Measurements from ENCODE around the gene HPGDS. TPM values are rescaled to one million over a fixed set of nuclear protein-coding genes. Genes with fewer than 3 reads are reported as not detected.
"Not testable (repeated sequence)": the region's sequence is repeated elsewhere in the genome, so short reads cannot be mapped to it uniquely, and the experiment has no call there.

The HPGDS gene
- polyA plus RNA-seq, 1 donor (not counting 4 experiments of a cell fraction or from before 2014, with no cell fraction given), result not detected

DNA sequence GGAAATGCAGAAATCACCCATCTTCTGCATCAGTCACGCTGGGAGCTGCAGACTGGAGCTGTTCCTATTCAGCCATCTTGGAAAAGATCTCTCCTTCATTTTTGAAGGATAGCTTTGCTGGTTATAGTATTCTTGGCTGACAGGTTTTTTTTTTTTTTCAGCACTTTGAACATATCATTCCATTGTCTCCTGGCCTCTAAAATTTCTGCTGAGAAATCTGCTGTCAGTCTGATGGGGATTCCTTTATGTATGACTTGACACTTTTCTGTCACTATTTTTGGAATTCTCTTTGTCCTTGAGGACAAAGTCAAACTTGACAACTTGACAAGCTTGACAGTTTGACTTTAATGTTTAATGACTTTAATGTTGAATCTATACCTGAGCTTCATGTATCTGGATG lies 16.8 kb downstream of the HPGDS start:
- H4K20me1 ChIP-seq (ENCODE audit: control insufficient read depth, extremely low read depth, insufficient read depth, low read length), result no peaks in the 10 kb centered on the region
- no peaks in the 10 kb centered on the region for H3K36me3 ChIP-seq (ENCODE audit: control insufficient read depth in 2 of 2, extremely low read depth in 1 of 2, insufficient read depth in 2 of 2, low read length in 2 of 2)
- H3K4me1 ChIP-seq (ENCODE audit: control insufficient read depth, extremely low read depth, insufficient read depth, low read length), result no peaks in the 10 kb centered on the region
- dilution Hi-C loops (cut with MboI; ENCODE audit: extremely low pct_ligation_motif_present, low sequenced_read_pairs), result no loop called here
- H3K27me3 ChIP-seq (ENCODE audit: control insufficient read depth, extremely low read depth, insufficient read depth, low read length), result no peaks in the 10 kb centered on the region
- no peak overlapping the region for H3K27ac ChIP-seq (ENCODE audit: control insufficient read depth, insufficient read depth, low read length)
- no peaks in the 10 kb centered on the region for H3K79me2 ChIP-seq (ENCODE audit: control insufficient read depth, insufficient read depth, low read length)
- FAIRE-seq (no peak), DNase-seq (ENCODE audit: low read depth, low spot score) (no peak)
- H2AFZ ChIP-seq (ENCODE audit: control insufficient read depth, low read length), result no peak overlapping the region
- H3K9ac ChIP-seq (ENCODE audit: control insufficient read depth, extremely low read depth, insufficient read depth, low read length), result no peak overlapping the region
- no peak overlapping the region for H3K4me2 ChIP-seq (ENCODE audit: control insufficient read depth, extremely low read depth, insufficient read depth, low read depth, low read length)
- H3K4me3 ChIP-seq (ENCODE audit: control insufficient read depth in 2 of 3, extremely low read depth in 1 of 3, insufficient read depth in 2 of 3, low read depth in 1 of 3, low read length in 3 of 3), result no peak overlapping the region
- no peaks in the 10 kb centered on the region for H3K9me3 ChIP-seq (ENCODE audit: control insufficient read depth, low read depth, low read length)
- no peaks in the 10 kb centered on the region for H3K9me1 ChIP-seq (ENCODE audit: control insufficient read depth, extremely low read depth, insufficient read depth, low read length)
- TF ChIP-seq, protein P1, sequence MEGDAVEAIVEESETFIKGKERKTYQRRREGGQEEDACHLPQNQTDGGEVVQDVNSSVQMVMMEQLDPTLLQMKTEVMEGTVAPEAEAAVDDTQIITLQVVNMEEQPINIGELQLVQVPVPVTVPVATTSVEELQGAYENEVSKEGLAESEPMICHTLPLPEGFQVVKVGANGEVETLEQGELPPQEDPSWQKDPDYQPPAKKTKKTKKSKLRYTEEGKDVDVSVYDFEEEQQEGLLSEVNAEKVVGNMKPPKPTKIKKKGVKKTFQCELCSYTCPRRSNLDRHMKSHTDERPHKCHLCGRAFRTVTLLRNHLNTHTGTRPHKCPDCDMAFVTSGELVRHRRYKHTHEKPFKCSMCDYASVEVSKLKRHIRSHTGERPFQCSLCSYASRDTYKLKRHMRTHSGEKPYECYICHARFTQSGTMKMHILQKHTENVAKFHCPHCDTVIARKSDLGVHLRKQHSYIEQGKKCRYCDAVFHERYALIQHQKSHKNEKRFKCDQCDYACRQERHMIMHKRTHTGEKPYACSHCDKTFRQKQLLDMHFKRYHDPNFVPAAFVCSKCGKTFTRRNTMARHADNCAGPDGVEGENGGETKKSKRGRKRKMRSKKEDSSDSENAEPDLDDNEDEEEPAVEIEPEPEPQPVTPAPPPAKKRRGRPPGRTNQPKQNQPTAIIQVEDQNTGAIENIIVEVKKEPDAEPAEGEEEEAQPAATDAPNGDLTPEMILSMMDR (optimal IDR thresholded peaks at IDR 0.05 in 1 of 3, IDR thresholded peaks at IDR 0.05 in 1 of 3, conservative IDR thresholded peaks at IDR 0.05 in 1 of 3; ENCODE audit: extremely low read depth in 1 of 3, insufficient read depth in 2 of 3, low read length in 3 of 3), result no peak
- TF ChIP-seq EZH2 (IDR thresholded peaks at IDR 0.05; ENCODE audit: low read length), result no peak

DNA sequence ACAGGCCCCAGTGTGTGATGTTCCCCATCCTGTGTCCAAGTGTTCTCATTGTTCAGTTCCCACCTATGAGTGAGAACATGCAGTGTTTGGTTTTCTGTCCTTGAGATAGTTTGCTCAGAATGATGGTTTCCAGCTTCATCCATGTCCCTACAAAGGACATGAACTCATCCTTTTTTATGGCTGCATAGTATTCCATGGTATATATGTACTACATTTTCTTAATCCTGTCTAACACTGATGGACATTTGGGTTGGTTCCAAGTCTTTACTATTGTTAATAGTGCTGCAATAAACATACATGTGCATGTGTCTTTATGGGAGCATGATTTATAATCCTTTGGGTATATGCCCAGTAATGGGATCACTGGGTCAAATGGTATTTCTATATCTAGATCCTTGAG lies 22.7 kb downstream of the HPGDS start:
- H4K20me1 ChIP-seq (ENCODE audit: control insufficient read depth, extremely low read depth, insufficient read depth, low read length); H3K4me3 ChIP-seq (ENCODE audit: control insufficient read depth in 2 of 3, extremely low read depth in 1 of 3, insufficient read depth in 2 of 3, low read depth in 1 of 3, low read length in 3 of 3); H3K9me3 ChIP-seq (ENCODE audit: control insufficient read depth, low read depth, low read length); H3K27ac ChIP-seq (ENCODE audit: control insufficient read depth, insufficient read depth, low read length); H3K79me2 ChIP-seq (ENCODE audit: control insufficient read depth, insufficient read depth, low read length); dilution Hi-C loops (cut with MboI; ENCODE audit: extremely low pct_ligation_motif_present, low sequenced_read_pairs); H3K36me3 ChIP-seq (ENCODE audit: control insufficient read depth in 2 of 2, extremely low read depth in 1 of 2, insufficient read depth in 2 of 2, low read length in 2 of 2); H3K4me2 ChIP-seq (ENCODE audit: control insufficient read depth, extremely low read depth, insufficient read depth, low read depth, low read length); FAIRE-seq; H3K4me1 ChIP-seq (ENCODE audit: control insufficient read depth, extremely low read depth, insufficient read depth, low read length); H3K27me3 ChIP-seq (ENCODE audit: control insufficient read depth, extremely low read depth, insufficient read depth, low read length); DNase-seq (ENCODE audit: low read depth, low spot score); H3K9ac ChIP-seq (ENCODE audit: control insufficient read depth, extremely low read depth, insufficient read depth, low read length); H2AFZ ChIP-seq (ENCODE audit: control insufficient read depth, low read length); H3K9me1 ChIP-seq (ENCODE audit: control insufficient read depth, extremely low read depth, insufficient read depth, low read length): not testable (repeated sequence)

DNA sequence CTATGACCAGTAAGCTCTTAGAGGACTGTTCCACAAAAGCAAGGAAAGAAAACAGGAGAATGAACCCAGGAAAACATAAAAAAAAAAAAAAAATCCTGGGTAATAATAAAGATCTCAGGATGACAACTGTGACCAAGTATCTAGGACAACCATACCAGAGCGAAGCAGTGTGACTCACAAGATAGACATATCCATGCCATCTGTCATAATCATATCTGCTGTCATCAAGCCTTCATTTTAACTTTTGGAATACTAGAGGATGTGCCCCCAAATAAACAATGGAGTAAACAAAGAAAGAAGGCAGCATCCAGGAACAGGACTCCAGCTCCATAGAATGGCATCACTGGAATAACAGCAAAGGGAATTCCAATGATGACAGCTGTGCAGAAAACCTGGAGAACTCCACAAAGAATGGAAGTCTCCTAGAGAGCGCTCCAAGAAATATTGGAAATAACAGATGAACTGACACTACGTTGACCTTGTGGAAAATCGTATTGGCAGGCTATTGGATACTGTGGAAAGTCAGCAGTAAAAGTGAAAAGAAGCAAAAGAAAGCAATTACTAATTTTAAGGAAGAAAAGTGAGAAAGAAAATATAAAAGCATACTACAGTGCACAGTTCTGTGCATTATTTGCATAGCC lies 35.3 kb downstream of the HPGDS start:
- Histone ChIP-seq H3K9me1 (ENCODE audit: control insufficient read depth, extremely low read depth, insufficient read depth, low read length) (no peaks in the 10 kb centered on the region), H3K36me3 (ENCODE audit: control insufficient read depth in 2 of 2, extremely low read depth in 1 of 2, insufficient read depth in 2 of 2, low read length in 2 of 2) (no peaks in the 10 kb centered on the region), H3K27ac (ENCODE audit: control insufficient read depth, insufficient read depth, low read length) (no peak overlapping the region), H2AFZ (ENCODE audit: control insufficient read depth, low read length) (no peak overlapping the region), H3K27me3 (ENCODE audit: control insufficient read depth, extremely low read depth, insufficient read depth, low read length) (no peaks in the 10 kb centered on the region), H3K4me3 (ENCODE audit: control insufficient read depth in 2 of 3, extremely low read depth in 1 of 3, insufficient read depth in 2 of 3, low read depth in 1 of 3, low read length in 3 of 3) (no peak overlapping the region), H4K20me1 (ENCODE audit: control insufficient read depth, extremely low read depth, insufficient read depth, low read length) (no peaks in the 10 kb centered on the region), H3K4me1 (ENCODE audit: control insufficient read depth, extremely low read depth, insufficient read depth, low read length) (no peaks in the 10 kb centered on the region), H3K4me2 (ENCODE audit: control insufficient read depth, extremely low read depth, insufficient read depth, low read depth, low read length) (no peak overlapping the region), H3K9me3 (ENCODE audit: control insufficient read depth, low read depth, low read length) (no peaks in the 10 kb centered on the region), H3K79me2 (ENCODE audit: control insufficient read depth, insufficient read depth, low read length) (no peaks in the 10 kb centered on the region), H3K9ac (ENCODE audit: control insufficient read depth, extremely low read depth, insufficient read depth, low read length) (no peak overlapping the region)
- no peak for TF ChIP-seq EZH2 (IDR thresholded peaks at IDR 0.05; ENCODE audit: low read length)
- TF ChIP-seq, protein P1 (optimal IDR thresholded peaks at IDR 0.05 in 1 of 3, IDR thresholded peaks at IDR 0.05 in 1 of 3, conservative IDR thresholded peaks at IDR 0.05 in 1 of 3; ENCODE audit: extremely low read depth in 1 of 3, insufficient read depth in 2 of 3, low read length in 3 of 3), result no peak
- DNase-seq (ENCODE audit: low read depth, low spot score) (no peak), FAIRE-seq (no peak)
- dilution Hi-C loops (cut with MboI; ENCODE audit: extremely low pct_ligation_motif_present, low sequenced_read_pairs), result no loop called here

Measured in keratinocyte (primary cell).